ENCODE data around the gene KLHL30. TPM values are rescaled to one million over a fixed set of nuclear protein-coding genes. Genes with fewer than 3 reads are reported as not detected.
A peak's percentile ranks its signal among the peaks of the same experiment; 100 is the strongest.

Gene KLHL30
- total RNA-seq, 1 donor from 2014 or later = 2.4 TPM

DNA sequence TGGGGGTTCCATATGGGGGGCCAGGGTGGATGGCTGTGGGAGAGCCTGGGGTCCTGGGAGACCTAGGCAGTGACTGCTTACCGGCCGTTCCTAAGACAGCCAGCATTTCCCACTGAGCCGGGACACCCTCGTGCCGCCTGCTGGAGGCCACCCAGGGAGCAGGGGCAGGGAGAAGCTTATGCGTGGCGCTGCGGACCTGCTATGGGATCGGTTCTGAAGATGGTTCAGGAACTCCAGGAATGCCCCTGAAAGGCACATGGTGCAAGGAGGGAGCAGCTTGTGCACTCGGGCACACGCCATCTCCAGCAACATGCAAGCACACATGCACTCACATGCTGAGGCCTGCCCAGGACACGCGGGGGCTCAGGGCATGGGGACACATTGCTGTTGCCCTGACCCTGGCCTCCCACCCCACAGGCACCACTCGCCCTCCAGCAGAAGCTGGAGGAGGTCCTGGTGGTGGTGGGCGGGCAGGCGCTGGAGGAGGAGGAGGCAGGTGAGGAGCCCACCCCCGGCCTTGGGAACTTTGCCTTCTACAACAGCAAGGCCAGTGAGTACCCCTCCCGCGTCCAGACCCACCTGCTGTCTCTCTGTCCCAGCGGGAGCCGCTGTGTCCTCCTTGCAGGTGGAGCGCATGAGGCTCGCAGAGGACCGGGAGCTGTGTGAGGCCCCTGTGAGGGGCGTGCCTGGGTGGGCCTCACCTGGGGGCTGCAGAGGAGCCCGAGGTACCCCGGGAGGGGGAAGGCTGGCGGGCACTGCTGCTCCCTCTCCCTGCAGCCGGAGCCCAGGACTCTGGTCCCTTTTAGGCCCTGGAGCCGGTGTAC lies 4.1 kb downstream of the KLHL30 start:
- TF ChIP-seq, protein P1, sequence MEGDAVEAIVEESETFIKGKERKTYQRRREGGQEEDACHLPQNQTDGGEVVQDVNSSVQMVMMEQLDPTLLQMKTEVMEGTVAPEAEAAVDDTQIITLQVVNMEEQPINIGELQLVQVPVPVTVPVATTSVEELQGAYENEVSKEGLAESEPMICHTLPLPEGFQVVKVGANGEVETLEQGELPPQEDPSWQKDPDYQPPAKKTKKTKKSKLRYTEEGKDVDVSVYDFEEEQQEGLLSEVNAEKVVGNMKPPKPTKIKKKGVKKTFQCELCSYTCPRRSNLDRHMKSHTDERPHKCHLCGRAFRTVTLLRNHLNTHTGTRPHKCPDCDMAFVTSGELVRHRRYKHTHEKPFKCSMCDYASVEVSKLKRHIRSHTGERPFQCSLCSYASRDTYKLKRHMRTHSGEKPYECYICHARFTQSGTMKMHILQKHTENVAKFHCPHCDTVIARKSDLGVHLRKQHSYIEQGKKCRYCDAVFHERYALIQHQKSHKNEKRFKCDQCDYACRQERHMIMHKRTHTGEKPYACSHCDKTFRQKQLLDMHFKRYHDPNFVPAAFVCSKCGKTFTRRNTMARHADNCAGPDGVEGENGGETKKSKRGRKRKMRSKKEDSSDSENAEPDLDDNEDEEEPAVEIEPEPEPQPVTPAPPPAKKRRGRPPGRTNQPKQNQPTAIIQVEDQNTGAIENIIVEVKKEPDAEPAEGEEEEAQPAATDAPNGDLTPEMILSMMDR (IDR thresholded peaks at IDR 0.05; ENCODE audit: insufficient read depth, low read length, poor library complexity, severe bottlenecking) = no peak
- no peaks in the 10 kb centered on the region for H3K36me3 ChIP-seq (ENCODE audit: control insufficient read depth, insufficient read depth, low read length)
- H3K27me3 ChIP-seq (ENCODE audit: control insufficient read depth, insufficient read depth, low read length) = no peaks in the 10 kb centered on the region
- H3K4me3 ChIP-seq (ENCODE audit: low read depth, low read length) = no peak overlapping the region
- DNase-seq (ENCODE audit: low read depth) = no peak

DNA sequence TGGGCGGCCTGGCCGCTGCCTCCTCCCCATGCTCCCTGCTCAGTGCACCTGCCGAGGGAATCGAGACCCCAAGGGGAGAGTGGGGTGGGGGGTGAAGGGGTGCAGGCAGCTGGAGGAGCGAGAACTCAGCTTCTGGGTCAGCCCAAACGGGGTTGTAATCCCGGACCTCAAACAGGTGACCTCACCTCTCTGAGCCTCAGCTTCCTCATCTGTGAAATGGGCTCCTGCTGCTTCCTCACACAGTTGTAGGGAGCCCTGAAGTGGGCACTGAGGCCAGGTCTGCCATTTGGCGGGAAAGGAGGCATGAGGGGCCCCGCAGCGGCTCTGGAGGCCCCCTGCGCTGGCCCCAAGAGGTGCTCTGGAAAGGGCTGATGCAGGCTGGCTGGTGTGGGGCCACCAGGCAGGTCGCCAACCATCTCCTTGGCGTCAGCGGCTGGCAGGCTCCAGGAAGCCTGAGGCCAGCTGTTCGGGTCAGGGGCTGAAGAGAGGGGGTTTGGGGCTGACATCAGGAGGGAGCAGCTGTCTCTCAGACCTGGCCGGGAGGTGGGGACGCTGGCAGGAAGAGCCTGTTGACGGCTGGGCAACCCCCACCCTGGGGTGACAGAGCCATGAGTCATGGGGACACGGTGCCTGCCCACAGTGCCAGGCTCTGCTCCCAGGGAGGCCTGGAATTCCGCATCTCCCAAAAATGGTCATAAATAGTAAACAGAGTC lies 4.9 kb downstream of the KLHL30 start:
- Histone ChIP-seq H3K4me3 (ENCODE audit: low read depth, low read length) (no peak overlapping the region), H3K27me3 (ENCODE audit: control insufficient read depth, insufficient read depth, low read length) (no peaks in the 10 kb centered on the region), H3K36me3 (ENCODE audit: control insufficient read depth, insufficient read depth, low read length) (no peaks in the 10 kb centered on the region)
- TF ChIP-seq, protein P1 (IDR thresholded peaks at IDR 0.05; ENCODE audit: insufficient read depth, low read length, poor library complexity, severe bottlenecking) = no peak
- peak; percentile 75 for DNase-seq (ENCODE audit: low read depth)

DNA sequence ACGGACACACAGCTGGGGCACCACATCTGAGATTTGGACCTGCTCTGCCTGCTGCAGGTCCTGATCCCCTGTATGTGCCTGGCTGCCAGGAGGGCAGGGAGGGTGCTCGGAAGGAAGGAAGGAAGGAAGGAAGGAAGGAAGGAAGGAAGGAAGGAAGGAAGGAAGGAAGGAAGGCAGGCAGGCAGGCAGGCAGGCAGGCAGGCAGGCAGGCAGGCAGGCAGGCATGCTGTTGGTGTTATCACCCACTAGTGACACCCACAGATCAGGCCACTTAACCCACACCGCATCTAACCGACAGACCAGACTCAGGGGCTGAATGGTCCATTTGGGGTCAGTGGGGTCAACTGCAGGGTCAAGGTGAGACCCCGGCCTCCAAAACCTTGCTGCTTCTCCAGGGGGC lies 5.8 kb downstream of the KLHL30 start:
- H3K27me3 ChIP-seq (ENCODE audit: control insufficient read depth, insufficient read depth, low read length) = no peaks in the 10 kb centered on the region
- TF ChIP-seq, protein P1 (IDR thresholded peaks at IDR 0.05; ENCODE audit: insufficient read depth, low read length, poor library complexity, severe bottlenecking) = no peak
- H3K36me3 ChIP-seq (ENCODE audit: control insufficient read depth, insufficient read depth, low read length) = no peaks in the 10 kb centered on the region
- H3K4me3 ChIP-seq (ENCODE audit: low read depth, low read length) = no peak overlapping the region
- DNase-seq (ENCODE audit: low read depth) = no peak

DNA sequence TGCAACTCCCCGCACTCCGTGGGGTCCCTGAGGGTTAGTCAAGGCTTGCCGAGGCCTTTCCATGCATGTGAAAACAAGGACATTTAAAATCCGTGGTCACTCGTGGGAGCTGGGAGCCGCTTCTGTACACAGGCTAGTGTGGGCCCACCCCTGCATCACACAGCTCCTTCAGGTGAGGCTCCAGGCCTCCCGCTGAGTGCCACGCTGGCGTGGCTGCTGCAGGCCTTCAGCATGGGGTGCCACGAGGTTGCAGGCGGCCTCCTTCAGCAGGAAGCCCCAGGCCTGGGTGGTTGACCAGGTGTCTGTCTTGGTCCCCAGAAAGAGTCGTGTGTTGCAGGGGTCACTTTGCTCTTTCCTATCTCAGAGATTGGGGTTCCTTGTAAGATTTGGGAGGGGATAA lies 6.6 kb downstream of the KLHL30 start:
- Histone ChIP-seq H3K27me3 (ENCODE audit: control insufficient read depth, insufficient read depth, low read length) (no peaks in the 10 kb centered on the region), H3K36me3 (ENCODE audit: control insufficient read depth, insufficient read depth, low read length) (no peaks in the 10 kb centered on the region), H3K4me3 (ENCODE audit: low read depth, low read length) (no peak overlapping the region)
- DNase-seq (ENCODE audit: low read depth) = no peak
- TF ChIP-seq, protein P1 (IDR thresholded peaks at IDR 0.05; ENCODE audit: insufficient read depth, low read length, poor library complexity, severe bottlenecking) = no peak

DNA sequence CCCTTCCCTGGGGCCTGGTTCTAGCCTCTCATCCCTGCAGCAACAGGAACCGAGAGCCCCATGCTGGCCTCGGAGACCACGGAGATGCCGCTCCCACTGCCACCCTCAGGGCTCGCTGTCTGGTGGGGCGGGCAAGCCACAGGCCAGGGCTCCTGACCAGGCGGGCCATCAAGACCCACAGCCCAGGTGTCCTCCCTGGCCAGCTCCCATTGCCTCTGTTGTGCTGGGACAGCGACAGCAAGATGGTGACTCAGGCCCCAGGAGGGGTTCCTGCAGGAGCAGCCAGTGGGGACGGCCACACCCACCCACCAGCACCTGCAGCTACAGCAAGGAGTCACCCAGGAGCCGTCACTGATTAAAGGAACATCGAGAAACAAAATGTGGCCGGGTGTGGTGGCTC lies 7.4 kb downstream of the KLHL30 start:
- no peak for DNase-seq (ENCODE audit: low read depth)
- H3K4me3 ChIP-seq (ENCODE audit: low read depth, low read length) = no peak overlapping the region
- TF ChIP-seq, protein P1 (IDR thresholded peaks at IDR 0.05; ENCODE audit: insufficient read depth, low read length, poor library complexity, severe bottlenecking) = no peak
- no peaks in the 10 kb centered on the region for H3K27me3 ChIP-seq (ENCODE audit: control insufficient read depth, insufficient read depth, low read length)
- H3K36me3 ChIP-seq (ENCODE audit: control insufficient read depth, insufficient read depth, low read length) = no peaks in the 10 kb centered on the region

Measured in kidney epithelial cell (primary cell).